T-helper 1 cell treated with Interleukin-12 subunit alpha and Interleukin-12 subunit beta and Interleukin-4 antibody, amounts not matched to agents 30 ng/mL and 1 ng/mL, for 36 hours (primary cell): ENCODE data around the gene CYP46A1. TPM values are rescaled to one million over a fixed set of nuclear protein-coding genes. Genes with fewer than 3 reads are reported as not detected.

ENCODE experiments used
- intact Hi-C: fragments of 100-400 bp; cut with micrococcal nuclease; formaldehyde crosslinking; loops from one replicate; pipeline ENCODE4 v1.15.1; 2024
- total RNA-seq: library from RNA; stranded (reverse); gene quantifications from 2 replicates; pipeline ENCODE4 v1.2.3, GENCODE V29; 2022

The CYP46A1 gene
- total RNA-seq, 1 donor from 2014 or later, result not detected

DNA sequence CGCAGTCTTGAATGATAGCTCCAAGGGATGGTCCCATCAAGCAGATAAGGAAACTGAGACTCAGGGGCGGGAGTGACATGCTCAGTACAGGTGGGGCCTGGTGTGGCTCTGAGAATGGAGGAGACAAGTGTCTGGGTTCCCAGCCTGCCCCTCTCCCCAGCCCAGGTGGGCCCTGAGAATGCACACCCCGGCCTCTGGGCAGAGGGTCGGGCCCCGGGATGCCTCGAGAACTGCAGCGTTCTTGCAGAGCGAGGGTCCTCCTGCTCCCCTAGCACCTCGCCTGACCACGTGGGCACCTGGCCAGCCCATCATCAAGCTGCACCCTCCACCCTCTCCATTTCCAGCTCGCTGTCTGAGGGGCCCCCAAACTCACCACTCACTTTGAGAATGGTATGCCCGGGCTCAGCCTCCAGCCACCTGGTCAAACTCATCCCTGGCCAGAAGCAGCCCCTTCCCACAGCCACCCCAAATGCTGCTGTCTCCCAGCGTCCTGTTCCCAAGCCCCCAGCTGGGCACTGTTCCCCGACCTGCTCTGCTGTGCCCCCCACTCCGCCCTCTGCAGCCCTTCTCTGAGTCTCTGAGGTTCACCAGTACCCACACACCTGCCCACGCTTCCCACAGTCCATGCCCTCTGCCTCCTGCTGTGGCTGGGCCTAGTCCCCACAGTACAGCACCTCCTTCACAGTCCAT lies 44.3 kb downstream of the CYP46A1 start:
- intact Hi-C loops, result no loop called here

- intact Hi-C loops, result no loop called here
Measured at GRCh38 chr14:99728981-99729451, 44.9 kb downstream of the CYP46A1 start.

- intact Hi-C loops, result loop anchor here (1.0 to 2.0 kb wide), 2 partner anchors 59 to 155 kb away; no protein-coding TSS in a partner anchor
Measured at GRCh38 chr14:99729991-99730875, 46.1 kb downstream of the CYP46A1 start.

DNA sequence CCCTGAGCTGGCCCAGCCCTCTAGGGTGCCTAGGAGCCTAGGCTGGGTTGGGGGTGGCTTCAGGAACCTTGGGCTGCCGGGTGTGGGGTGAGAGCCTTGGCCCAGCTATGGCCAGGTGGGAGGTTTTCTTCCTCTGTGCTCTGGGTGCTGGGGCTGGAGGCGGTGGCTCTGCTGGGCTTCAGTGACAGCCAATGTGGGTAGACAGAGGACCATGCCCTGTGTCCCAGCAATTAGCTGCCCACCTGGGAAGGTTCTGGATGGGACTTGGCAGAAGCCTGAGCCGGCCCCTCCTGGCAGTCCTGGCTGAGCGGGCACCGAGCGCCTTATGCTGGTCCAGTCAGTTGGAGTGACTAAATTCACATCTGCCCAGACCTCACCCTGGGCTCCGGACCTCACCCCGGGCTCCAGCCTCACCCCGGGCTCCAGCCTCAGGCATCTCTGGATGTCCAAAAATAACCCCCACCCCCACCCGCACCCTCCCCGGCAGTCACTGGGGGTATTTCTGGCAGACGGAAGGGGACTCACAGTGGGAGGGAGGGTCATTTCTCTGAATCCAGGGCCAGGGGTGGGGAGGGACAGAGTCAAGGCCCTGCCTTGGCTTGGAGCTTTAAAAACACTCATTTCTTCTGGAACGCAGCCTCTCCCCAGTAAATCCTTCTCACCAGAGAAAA lies 46.9 kb downstream of the CYP46A1 start:
- intact Hi-C loops, result loop anchor here (1.0 to 2.0 kb wide), 2 partner anchors 58 to 154 kb away; no protein-coding TSS in a partner anchor

- intact Hi-C loops, result loop anchor here (2.0 kb wide), 1 partner anchor 57 kb away; no protein-coding TSS in a partner anchor
Measured at GRCh38 chr14:99731547-99732435, 47.7 kb downstream of the CYP46A1 start.

DNA sequence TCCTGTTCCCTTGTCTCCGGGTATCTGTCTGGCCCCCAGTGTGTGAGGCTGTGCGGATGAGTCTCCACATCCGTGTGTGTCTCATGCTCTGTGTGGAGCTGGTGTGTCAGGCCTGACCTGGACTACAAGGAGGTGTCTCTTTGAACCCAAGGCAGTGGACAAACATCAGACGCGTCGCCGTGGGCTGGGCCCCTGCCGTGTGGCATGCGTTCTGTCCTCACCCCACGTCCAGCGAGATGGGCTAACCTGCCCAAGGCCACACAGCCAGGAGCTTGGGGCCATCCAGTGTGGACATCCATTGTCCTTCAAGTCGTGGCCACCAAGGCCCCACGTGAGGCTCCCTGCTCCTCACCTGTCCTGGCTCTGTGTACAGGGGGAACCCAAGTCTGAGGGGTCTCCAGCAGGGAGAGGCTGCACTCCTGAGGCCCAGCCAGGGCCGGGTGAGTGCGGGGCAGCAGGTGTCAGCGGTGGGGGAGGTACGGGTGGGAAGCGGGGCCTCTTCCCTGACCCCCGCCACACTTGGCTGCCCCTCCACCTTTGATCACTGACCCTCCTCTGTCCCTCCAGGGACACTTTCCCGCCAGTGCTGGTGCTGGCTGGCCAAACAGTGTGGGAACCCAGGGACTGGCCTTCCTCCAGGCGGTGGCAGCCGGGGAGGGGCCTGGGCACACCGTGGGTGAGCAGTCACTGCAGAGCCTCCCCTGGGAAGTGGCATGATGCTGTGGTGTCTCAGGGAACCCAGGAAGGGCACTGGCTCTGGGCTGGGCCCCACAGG lies 48.5 kb downstream of the CYP46A1 start:
- intact Hi-C loops, result no loop called here

DNA sequence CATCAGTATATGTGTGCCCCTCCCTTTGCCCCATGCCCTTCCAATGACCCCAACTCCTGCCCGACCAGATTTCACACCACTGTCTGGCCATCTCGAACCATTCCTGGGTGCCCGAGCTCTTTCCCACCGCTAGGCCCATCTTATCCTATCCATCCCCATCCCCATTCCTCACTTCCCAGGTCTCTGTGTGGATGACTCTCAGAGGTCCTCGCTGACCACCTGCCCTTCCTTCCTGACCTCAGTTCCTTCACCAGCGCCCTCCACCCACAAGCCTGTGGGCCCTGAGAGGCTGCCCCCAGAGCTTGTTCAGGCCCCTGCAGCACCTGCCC lies 49.1 kb downstream of the CYP46A1 start:
- intact Hi-C loops, result no loop called here

GRCh38 chr14:99733540-99734405 lies 49.7 kb downstream of the CYP46A1 start:
- intact Hi-C loops, result no loop called here

DNA sequence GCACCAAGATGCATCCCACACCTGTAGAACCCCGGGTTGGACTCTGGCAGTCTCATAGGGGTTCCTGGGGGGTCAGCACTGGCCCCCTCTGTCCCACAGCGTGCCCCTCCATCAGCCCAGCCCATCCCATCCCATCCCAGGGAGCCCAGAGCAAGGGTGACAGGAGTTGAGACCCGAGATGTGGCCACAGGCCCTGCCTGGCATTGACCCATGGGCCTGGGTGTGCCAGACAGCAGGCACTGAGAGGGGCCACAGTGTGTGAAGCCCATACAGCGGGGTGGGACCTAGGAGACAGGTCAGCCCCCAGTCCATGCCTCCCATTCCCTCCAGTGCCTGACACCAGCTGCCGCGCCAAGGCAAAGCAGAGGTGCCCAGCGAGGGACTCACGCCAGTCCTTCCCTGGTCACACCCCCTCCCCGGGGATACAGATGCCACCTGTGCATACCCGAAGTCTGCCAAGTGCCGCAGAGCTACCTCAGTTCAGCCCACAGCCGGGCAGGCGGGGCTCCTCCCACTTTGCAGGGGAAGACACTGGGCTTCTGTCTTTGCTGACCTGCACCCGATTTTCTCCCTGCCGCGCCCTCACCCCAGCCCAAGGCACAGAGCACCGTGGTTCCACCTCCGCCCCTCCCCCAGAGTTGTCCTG lies 50.4 kb downstream of the CYP46A1 start:
- intact Hi-C loops, result no loop called here

DNA sequence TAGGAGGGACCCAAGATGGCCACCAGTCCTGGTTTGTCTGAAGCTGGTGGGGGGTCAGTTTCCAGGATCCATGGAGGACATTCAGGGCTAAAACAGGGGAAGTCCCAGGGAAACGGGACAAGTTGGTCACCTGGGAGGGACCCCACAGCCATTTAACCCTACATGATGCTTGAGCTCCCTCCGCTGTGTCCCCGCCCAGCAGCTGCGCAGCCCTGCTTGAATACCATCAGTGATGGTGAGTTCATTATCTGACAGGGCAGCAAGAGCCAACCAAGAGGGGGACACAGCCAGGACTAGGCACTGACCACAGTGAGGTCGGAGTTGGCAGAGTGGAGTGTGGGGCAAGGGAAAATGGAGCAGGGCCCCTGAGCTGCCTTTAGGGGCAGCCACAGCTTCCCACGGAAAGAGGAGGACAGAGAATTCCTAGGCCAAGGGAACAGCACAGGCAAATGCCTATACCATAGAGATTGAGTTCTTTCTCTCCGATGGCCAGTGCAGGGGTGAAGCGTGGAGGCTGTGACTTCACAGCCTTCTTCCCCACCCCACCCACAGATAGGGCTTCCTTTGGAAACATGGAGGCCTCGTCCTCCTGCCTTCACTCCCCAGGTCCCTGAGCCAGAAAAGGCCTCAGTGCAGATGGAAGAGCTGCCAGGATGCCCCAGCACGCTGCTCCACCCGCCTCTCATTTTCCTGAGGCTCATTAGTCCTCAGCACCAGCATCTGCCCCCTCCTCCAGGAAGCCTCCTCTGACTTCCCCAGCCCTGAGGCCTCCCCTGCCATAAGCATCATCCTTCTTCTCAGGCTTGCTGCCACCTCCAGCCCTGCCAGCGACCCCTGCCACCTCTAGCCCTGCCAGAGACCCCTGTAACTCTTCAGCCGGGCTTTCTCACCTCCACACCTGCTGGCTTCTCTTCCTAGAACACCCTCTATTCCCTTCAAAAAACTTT lies 51.4 kb downstream of the CYP46A1 start:
- intact Hi-C loops, result no loop called here

DNA sequence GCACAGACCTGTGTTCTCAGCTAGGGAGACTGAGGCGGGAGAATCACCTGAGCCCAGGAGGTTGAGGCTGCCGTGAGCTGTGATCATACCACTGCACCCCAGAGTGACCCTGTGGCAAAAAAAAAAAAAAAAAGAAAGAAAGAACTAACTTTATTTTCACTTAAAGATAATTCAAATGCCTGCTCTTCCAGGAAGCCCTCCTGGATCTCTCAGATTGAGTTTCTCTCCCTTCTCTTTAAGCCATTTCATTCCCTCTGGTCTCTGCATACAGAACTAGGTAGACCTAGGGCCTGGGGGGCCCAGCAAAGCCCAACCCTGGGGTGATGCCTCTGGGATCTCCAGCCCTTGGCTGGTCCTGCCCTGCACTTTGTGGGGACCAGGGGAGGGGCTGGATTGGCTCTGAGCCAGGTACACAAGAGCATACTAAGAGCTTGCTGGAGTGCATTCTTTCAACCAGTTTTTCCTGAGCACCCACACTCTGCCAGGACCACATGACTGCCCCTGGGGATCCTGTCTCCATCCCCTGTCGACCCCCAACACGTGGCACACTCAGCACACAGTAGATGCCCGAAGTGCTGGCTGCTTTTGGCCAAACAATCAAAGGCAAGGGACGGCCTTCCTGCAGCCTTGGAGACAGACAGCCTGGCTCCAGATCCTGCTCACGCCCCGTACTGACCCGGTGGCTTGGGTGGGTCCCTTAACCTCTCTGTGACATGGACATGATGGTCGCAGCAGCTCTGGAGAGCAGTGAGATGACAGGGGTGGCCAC lies 52.7 kb downstream of the CYP46A1 start:
- intact Hi-C loops, result no loop called here

GRCh38 chr14:99737451-99737951 lies 53.4 kb downstream of the CYP46A1 start:
- intact Hi-C loops, result no loop called here

DNA sequence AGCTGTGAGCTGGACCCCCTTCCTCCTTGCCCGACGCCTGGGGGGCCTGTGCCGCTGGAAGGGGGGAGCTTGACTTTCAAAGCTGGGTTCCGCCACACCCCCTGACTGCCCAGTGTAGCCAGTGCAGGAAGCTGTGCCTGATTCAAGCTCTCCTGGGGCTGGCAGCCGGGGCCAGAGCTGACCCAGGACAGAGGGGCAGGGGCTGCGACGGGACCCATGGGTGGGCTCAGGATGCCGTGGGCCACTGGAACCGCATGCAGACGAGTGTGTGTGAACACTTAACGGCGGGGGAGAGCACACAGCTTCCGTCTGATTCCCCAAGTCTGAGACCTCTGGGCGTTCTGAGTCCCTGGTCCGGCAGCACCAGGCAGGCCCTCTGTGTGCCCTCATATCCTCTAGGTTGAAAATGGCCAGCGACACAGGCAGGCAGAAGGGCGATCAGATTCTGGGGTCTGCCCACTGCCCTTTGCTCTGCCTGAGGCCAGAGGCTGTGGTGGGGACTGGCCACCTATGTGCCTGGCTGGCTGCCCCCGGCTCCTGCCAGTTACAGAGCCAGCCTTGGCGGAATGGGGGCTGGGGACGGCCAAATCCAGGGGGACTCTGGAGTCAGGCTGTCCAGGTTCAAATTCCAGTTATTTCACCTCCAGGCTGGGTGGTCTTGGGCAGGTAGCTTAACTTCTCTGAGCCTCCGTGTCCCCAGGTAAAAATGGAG lies 54.0 kb downstream of the CYP46A1 start:
- intact Hi-C loops, result no loop called here

DNA sequence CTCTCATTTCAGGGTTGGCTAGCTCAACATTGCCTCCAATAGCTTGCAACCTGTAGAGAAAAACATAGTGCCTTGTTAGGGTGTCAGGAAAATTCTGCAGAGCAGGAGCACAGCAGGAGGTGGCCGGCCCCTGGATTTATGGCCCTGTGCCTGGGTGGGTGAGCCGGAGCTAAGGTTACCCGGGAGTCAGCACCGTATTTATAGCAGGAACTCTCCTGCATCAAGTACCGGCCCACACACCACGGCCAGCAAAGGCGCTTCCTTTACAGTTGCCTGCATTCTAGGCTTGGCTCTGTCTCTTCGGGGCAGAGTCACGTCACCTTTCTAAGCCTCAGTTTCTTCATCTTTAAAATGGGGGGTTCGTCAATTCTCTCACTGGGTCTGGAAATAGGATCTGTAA lies 56.3 kb downstream of the CYP46A1 start:
- intact Hi-C loops, result no loop called here

- intact Hi-C loops, result no loop called here
Measured at GRCh38 chr14:99741227-99741976, 57.3 kb downstream of the CYP46A1 start.
